GM21786 (cell line): Measurements from ENCODE around the gene DLX3.
"Not testable (repeated sequence)": the region's sequence is repeated elsewhere in the genome, so short reads cannot be mapped to it uniquely, and the experiment has no call there.

Experiments used
- ATAC-seq: cut with Tn5 transposase; IDR thresholded peaks from one replicate; pipeline ENCODE4 v1.9.1; 2021; ENCODE audit not compliant: unreplicated experiment

The DLX3 gene

DNA sequence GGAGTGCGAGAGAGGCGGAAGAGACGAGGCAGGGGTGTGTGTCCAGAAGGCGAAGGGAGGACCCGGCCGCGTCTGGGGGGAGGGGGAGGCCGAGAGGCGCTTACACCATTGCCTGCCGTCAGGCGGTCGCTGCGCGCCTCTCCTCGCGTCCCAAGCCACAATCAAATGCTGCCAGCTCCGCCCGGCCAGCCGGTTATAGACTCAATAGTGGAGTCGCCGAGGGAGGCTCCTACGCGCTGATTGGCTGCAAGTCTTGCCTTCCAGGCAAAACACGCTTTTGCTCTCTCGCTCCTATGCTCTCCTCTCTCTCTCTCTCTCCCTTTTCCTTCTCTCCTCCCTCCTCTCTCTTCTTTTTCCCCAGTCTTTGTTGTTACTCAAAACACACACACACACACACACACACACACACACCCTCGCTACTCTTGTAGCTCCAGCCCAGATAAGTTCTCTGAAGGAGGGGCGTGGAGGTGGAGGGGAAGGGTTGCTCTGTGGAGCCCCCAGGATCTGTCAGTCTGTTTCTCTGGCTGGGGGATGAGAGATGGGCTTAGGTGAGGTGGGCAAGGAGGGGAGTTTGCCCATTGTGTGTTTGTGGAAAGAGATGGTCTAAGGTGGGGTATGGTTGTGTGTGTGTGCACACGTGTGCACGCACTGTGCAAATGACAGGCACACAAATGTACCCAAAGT, at the start of gene DLX3:
DLX3 (minus strand) TSS at position 170 of the 684 bp plus-strand sequence. CDS start 226 bp downstream, outside the sequence.
- no peak for ATAC-seq

DNA sequence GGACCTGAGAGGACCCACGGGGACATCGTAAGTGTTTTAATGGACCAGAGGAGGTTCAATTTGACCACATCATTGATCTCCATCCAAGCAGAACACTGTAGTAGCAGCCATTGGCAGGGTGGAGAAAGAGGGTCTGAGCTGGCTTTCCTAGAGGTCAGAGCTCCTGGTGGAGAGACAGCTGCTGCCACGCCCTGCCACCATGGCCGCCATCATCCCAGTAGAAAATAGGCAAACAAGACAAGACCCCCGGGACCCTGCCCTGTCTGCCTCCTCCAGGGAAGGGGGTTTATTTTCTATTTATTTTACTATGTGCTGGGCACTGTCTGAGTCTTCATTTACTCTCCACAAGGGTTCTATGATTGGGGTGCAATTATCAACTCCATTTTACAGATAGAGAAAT, 49.5 kb upstream of the DLX3 start:
- ATAC-seq: no peak

DNA sequence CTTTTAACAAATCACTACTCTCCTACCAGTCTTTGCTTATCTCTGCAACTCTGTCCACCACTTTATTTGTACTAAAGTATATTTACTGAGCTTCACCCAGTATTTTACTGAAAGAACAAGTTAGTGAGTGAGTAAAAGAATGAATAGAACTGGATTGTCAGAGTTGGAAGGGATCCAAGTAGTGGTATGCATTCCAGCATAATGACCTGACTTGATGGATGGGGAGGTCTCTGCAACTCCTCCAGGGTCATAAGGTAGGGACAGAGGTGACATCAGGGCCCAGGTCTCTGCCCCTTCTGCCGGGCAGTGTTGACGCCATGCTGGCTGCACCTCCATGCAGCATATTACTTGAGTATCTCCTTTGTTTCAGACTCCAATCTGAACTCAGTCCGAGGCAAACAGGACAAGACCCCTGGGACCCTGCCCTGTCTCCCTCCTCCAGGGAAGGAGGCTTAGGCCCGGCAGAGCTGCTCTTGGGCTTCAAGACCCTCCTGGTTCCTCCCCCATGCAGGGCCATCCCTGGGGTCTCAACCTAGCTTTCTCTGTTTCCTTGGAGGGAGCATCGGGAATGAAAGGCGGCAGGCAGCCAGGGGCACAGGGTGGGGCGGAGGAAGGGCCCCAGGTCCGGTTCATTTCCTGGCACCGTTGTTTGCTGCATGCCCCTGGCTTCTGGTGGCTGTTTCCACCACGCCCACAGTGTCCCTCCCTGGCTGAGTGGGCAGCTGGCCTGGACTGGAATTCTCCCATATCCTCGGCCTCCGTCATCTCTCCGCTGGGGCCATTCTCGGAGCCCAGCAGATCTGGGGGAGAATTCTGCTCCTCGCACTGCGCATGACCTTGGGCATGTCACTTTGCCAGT, 48.5 kb upstream of the DLX3 start:
- ATAC-seq: no peak

DNA sequence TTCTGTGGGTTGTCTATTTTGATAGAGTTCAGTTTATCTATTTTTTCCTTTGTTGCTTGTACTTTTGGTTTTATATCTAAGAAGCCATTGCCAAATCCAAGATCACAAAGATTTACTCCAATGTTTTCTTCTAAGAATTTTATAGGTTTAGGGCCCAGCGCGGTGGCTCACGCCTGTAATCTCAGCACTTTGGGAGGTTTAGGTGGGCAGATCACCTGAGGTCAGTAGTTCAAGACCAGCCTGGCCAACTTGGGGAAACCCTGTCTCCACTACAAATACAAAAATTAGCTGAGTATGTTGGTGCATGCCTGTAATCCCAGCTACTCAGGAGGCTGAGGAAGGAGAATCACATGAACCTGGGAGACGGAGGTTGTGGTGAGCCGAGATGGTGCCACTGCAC, 47.2 kb upstream of the DLX3 start:
- ATAC-seq: no peak

DNA sequence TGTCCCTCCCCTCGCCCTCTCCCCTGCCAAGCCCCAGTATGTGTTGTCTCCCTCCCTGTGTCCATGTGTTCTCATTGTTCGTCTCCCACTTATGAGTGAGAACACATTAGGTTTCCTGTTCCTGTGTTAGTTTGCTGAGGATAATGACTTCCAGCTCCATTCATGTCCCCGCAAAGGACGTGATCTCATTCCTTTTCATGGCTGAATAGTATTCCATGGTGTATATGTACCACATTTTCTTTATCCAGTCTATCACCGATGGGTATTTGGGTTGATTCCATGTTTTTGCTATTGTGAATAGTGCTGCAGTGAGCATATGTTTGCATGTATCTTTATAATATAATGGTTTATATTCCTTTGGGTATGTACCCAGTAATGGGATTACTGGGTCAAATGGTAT, 45.5 kb upstream of the DLX3 start:
- ATAC-seq: not testable (repeated sequence)

DNA sequence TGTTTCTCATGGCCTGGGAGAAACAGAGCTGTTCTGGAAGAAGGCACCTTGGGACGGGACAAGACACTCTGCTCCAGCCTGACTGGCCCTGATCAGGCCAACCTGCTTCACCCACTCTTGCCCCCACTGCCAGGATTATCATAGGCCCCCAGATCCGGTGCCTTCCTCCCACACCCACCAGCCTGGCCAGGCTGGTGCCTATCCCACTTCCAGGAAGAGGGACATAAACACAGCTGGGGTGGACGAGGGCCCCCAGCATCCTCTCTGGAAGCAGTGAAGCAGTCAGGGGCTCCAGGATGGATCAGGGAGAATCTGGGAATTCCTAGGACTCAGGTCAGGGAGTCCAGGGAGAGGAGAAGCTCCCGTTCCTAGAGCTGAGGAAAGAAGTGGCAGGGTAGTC, 44.0 kb upstream of the DLX3 start:
- no peak for ATAC-seq

DNA sequence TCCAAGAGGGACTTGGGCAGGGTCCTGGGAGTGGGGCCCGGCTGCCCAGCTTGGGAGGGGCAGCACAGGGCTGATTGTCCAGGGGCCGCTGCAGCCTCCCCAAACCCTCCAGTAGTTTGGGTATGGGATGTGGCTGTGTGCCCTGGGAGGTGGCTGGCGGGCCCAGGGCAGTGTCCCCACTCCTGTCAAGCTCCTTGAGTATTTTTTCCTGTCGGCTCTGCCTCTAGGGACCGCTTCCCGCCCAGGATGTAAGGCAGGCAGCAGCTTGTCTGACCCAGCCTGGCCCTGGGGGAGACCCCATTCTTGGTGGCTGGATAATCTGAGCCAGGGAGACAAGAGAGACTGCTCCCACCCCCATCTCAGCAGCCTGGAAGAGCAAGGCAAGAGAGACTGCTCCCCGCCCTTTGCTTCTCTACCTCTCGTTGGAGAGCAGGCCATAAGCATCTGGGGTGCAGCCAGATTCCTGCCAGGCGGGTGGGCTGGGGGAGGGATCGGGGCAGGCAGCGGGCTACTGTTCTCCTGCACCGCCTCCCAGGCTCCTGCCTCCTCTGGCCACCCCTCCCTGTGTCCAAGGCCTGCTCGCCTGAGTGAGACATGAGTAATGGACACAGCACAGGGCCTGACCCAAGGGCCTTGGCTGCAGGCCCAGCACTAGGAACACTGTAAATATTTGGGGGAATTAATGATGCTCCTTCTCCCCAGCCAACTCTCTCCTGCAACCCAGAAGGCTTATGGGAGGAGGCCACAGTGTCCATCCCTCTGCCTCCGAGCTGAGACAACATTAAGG, 42.5 kb upstream of the DLX3 start:
- ATAC-seq: no peak

DNA sequence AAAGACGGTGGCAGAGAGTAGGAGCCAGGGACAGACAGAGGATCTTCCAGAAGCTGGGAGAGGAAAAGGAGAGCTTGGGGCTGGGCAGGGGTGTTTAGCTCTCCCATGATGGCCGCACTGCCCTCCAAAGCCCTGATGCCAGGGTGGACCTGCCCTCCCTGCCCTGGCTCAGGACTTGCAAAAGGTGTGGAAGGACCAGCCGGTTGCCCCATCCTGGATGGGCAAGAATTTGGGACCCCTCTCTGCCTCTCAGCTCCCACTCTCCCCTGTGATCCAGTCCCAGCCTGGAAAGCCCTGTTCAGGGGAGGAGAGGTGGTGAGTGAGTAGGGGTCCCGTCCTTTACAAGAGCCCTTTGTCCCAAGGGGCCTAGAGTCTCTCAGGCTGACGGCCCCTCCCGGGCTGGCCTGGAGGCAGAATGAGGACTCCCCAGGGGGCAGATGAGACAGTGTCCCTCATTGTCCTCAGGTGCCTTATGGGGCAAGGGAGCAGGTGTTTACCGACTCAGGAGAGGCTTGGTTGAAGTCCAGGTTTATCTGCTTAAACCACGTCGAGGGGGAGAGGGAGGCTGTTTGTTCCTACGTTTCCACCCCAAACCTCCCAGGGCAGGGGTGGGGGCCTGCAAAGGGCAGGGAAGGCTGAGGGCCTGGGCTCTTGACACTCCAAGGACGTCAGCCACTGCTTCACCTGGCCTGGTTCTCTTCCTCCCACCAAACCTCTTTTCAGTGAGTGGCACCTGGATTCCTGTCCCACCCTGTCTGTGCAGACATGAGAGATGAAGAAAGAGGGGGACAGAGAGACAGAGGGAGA, 41.6 kb upstream of the DLX3 start:
- ATAC-seq: no peak

DNA sequence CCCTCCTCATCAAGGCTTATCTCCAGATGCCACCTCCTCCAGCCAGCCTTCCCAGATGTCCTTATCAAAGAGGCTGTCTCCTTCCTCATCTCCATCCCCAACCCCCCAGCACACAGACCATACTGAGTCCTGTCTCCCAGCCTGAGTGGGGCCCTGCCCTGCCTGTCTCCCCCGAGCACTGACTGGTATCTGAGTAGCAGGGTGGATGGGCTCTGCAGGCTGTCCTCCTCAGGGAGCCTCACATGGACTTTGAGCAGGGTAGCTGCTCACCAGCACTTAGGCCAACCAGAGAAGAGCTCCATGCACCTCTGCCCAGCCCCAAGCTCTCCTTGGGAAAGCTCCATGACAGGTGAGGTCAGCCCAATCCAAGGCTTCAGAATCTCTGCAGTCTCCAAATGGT, 40.9 kb upstream of the DLX3 start:
- ATAC-seq: no peak

DNA sequence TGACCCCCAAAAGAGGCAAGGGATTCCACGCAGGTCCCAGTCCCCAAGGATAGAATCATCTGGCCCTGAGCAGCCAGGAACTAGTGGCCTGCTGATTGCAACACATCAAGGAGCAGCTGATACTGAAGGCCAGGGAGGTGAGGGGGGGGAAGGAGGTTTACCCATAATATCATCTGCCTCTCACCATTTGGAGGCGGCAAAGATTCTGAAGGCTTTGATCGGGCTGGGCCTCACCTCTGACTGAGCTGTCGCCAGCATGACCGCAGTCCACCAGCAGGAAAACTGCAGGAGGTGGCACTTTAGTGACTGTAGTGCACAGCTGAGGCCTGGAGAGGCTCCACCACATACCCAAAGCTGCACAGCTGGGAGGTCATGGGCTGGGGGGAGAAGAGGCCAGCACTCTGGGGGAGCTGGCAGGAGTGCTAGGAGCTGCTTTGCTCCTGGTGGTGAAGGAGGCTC, 40.4 kb upstream of the DLX3 start:
- no peak for ATAC-seq

DNA sequence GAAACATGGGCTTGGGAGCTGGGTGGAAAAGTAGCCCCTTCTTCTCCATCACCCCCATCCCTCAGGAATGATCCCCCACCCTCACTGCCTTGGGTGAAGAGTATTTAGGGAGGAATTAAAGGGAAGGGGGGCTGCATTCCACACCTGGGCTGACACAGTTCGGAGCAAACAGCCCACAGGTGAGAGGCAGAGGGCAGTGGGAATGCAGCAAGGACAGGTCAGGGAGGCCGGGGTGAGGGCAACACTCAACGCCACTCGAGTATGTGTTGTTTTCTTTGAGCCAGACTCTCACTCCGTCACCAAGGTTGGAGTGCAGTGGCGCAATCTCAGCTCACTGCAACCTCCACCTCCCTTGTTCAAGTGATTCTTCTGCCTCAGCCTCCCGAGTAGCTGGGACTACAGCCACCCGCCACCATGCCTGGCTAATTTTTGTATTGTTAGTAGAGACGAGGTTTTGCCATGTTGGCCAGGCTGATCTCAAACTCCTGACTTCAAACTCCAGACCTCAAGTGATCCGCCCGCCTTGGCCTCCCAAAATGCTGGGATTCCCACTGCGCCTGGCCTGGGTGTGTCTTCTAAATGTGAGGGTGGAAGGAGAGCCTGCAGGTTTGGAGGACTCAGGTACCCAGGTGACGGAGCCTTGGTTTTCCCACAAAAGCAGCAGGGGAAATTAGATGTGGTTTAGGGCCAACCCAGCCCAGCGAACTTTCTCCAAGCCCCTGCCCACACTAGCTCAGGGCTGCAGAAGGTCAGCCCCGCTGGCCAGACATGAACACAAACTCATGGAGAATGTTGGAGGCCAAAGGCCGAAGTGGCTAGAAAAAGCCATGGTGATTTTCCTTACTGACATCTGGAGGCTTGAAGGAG, 39.7 kb upstream of the DLX3 start:
- no peak for ATAC-seq

DNA sequence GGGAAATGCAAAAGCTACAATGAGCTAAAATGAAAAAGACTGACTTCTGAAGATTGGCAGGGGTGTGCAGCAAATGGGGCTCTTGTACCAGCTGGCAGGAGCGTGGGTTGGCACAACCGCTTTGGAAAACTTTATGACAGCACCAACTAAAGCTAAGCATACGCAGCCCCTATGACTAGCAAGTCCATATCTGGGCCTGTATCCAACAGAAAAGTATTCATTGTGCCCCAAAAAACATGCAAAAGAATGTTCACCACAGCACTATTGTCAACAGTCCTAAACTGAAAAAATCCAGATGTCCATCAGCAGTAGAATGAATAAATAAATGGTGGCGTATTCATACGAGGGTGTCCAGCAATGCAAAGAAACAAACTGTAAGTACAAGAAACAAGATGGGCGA, 38.3 kb upstream of the DLX3 start:
- no peak for ATAC-seq

DNA sequence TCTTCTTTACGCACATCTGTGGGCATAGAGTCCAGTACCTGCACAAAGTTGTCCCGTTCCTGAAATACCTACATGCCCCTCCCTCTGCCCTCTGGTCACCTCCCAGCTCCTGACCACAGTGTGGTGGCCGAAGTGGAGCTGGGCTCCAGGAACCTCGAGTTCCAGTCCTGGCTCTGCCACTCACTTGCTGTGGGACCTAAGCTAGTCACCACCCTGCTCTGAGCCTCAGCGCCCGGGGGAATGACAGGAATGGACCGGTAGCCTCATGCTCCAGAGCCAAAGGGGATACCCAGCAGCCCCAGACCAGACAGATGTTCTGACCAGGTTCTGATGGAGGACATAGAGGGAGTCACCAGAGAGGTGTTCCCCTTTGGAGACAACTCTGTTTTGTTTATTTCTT, 34.2 kb upstream of the DLX3 start:
- no peak for ATAC-seq

DNA sequence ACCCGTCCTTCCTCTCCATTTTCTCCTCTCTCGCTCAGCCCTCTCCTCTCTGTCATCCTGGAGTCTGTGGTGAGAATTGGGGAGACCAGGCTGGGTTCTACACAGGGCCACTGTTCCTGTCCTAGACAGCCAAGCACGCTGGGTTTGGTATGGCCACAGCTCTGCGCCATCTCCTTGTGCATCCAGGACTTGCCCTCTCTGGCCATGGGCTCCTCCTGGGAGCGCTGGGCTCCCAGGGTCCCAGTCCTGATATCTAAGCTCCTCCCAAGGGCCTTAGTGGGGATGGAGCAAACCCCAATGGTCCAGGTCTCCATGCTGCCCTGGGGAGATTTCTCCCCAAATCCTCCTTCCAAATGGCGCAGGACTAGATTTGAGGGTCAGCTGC, 33.7 kb upstream of the DLX3 start:
- ATAC-seq: no peak

DNA sequence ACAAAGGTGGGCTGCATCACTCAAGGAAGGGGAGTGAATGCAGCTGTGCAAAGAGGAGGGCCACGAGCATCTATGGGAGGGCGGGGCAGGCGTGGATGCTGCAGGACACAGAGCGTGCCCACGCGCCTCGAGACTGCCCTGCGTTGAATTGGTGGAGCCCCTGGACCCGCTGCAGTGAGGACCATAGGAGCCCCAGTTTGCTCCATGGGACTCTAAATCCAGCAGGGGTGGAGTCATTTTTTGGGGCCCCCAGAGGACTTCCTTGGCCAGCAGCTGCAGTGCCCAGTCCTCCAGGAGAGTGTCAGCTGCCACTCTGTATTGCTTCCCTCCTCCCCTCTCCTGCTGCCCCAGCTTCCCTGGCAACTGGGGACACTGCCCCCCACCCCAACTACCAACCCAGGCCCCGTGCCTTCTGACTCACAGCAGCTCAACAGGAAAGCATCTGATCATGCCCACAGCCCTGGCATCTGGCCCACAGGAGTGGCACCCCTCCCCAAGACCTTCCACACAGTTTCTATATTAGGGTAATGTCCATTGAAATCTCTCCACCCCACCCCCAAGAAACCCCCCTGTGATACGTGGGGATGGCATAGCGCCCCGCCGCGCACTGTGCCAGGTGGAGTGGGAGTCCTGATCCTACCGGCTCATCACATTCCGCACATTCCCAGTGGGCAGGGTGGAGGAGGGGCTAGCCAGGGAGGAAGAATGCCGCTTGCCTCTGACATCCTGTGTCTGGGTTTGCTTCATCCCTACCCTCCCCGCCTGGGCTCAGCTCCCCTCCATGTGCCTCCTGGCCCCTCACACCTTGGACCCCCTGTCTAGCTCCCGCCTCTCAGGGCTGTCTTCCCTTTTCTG, 33.1 kb upstream of the DLX3 start:
- no peak for ATAC-seq

DNA sequence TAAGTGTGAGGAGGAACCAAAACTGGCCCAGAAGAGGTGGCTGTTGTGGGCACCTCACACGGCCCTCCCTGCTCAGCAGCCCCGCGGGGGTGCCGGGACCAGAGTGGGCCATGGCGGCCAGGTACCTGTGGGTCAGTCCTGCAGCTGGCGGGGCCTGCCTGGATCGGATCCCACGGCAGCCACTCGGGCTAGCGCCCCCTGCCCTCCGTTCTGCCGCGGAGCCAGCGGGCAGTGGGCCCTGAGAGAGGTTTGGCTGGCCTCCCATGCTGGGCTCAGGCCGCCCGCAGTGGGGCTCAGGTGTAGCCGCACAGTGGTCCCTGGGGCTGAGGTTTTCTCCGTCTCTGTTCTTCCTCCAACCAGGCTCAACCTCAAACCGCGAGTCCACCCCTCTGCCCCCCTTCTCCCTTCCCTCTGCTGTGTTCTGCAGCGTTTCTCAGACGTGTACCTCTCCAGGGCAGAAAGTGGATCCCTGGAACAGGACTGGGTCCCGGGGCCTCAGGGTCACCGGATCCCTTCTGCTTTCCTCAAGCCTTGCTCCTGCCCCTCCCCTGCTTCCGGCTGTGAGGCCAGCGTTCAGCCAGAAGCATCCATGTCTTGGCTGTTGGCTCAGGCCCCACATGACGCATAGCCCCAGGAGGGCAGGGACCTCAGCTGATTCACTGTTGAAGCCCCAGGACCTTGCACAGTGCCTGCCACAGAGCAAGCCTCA, 32.3 kb upstream of the DLX3 start:
- no peak for ATAC-seq

DNA sequence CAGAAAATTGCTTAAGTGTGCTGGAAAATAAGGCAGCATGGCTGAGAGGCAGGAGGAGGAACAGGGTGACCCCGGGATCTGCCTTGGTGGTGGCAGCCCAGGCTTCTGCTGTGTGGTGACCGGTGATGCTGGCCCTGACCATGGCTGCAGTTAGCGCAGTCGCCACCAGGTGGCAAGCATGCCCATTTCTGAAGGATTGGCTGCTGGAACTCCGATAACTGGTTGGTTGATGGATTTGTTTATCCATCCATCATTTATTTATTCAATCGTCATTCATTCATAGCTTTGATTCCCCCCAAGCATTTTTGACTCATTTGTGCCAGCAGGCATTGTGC, 31.8 kb upstream of the DLX3 start:
- no peak for ATAC-seq

DNA sequence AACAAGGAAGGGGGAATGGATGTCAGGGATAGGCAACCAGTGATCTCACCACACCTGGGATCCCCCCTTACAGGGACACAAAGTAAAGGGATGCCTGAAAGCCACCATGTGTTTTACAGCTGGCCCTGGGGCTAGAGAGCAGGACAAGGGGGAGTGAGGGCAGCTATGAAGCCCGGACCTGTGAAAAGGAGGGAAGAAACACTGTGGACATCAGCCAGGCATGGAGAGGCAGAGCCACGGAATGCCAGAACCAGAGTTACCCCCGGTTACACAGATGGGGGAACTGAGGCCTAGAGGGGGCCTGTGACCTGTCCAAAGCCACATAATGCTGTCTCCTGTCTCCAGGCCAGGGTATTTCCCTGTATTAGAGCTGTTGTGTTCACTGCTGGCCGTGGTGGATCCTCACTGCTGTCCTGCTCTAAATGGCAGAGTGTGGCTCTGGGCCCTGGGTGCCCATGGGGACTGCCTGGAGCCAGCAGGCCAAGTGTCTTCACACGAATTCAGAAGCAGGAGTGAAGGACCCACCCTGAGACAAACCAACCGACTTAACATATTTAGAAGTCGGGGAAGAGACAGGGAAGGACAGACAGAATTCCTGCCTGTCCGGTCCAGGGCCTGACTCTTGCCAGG, 31.1 kb upstream of the DLX3 start:
- ATAC-seq: no peak
